ENCODE data around the gene IMPA2. TPM values are rescaled to one million over a fixed set of nuclear protein-coding genes. Genes with fewer than 3 reads are reported as not detected.

IMPA2 gene
- total RNA-seq, 2 experiments from 2014 or later = 1.7 to 2.5 TPM

DNA sequence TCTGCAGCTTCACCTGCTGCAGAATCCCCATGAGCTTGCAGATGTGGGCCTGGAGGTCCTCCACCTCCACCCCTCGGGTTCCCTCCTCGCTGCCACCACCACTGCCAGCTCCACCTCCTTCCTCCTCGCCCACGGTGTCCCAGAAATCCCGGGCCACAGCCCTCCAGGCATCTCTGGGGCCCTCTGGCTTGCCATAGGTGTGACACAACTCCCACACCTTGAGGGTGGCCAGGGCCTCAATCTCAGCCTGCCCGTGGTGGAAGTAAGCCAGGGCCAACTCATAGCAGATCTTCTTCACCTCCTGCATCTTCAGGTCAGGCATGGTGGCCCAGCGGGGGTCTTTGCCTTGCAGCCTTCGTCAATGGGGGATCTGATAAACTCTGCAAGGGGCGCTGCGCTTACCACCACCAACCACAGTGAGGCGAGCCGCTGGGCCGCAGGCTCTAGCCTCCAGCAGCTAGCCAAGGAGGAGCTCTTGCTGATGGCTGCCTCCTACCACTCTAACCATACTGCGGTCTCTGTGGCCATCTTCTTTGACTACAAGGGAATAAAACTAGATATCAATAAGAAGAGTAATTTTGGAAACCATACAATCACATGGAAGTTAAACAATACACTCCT lies 76.2 kb downstream of the IMPA2 start:
- Histone ChIP-seq H3K4me3 (ENCODE audit: low read length) (no peak overlapping the region), H3K27ac (ENCODE audit: low read depth in 1 of 2, low read length in 2 of 2) (no peak overlapping the region), H3K27me3 (ENCODE audit: control insufficient read depth in 1 of 2, insufficient read depth in 2 of 2, low read length in 2 of 2) (no peaks in the 10 kb centered on the region), H3K9me3 (ENCODE audit: control insufficient read depth in 1 of 2, insufficient read depth in 1 of 2, low read length in 2 of 2) (no peaks in the 10 kb centered on the region), H3K4me1 (ENCODE audit: insufficient read depth, low read length) (no peaks in the 10 kb centered on the region), H3K36me3 (ENCODE audit: insufficient read depth, low read length) (no peaks in the 10 kb centered on the region)
- no peak for DNase-seq
- ChIA-PET POLR2A (no interaction called here), CTCF (interaction anchor here (1.0 kb wide), 1 partner anchor 37 kb away, joined by 3 read pairs; no protein-coding TSS in a partner anchor)
- Mint-ChIP-seq H3K27ac (no peak overlapping the region), H3K36me3 (ENCODE audit: low read depth) (no peaks in the 10 kb centered on the region), H3K4me3 (no peak overlapping the region), H3K4me1 (ENCODE audit: low read depth) (no peaks in the 10 kb centered on the region), H3K9me3 (no peaks in the 10 kb centered on the region), H3K27me3 (no peaks in the 10 kb centered on the region)
- TF ChIP-seq, protein P1, sequence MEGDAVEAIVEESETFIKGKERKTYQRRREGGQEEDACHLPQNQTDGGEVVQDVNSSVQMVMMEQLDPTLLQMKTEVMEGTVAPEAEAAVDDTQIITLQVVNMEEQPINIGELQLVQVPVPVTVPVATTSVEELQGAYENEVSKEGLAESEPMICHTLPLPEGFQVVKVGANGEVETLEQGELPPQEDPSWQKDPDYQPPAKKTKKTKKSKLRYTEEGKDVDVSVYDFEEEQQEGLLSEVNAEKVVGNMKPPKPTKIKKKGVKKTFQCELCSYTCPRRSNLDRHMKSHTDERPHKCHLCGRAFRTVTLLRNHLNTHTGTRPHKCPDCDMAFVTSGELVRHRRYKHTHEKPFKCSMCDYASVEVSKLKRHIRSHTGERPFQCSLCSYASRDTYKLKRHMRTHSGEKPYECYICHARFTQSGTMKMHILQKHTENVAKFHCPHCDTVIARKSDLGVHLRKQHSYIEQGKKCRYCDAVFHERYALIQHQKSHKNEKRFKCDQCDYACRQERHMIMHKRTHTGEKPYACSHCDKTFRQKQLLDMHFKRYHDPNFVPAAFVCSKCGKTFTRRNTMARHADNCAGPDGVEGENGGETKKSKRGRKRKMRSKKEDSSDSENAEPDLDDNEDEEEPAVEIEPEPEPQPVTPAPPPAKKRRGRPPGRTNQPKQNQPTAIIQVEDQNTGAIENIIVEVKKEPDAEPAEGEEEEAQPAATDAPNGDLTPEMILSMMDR (IDR thresholded peaks at IDR 0.05) = no peak
- no peak for ATAC-seq (ENCODE audit: poor library complexity)
- intact Hi-C loops (cut with DNase I, micrococcal nuclease) = no loop called here

DNA sequence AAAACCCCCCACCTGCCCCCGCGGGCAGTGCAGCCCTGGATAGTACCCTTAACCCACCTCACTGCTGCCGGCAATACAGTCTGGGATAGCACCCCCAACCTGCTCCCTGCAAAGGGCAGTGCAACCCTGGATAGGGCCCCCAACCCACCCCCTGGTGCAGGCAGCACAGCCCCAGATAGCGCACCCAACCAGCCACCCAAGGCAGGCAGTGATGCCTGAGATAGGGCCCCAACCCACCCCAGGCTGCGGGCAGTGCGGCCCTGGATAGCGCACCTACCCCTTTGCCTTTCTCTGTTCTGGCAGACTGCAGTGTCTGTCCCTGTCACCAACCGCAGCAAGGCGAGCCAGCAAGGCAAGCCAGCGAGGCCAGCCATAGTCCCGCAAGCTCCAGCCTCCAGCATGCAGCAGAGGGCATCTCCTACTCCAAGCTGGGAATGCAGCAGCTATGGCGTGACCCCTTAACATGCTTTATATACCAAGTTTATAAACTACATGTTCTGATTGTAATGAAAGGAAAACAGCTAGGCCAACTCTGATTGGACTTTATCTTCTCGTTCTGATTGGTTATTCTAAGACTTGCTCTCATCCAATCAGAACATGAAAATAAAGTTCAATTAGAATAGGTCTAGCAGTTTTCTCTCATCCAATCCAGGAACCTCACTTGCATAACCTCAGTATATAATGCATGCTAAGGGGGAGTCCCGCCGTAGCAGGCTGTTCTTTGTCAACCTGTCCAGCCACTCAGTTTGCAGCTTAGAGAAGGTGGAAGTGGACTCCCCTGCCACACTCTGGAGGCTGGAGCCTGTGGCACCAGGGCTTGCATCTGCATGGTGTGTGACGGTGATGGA lies 78.3 kb downstream of the IMPA2 start:
- no peak overlapping the region for H3K4me3 Mint-ChIP-seq

DNA sequence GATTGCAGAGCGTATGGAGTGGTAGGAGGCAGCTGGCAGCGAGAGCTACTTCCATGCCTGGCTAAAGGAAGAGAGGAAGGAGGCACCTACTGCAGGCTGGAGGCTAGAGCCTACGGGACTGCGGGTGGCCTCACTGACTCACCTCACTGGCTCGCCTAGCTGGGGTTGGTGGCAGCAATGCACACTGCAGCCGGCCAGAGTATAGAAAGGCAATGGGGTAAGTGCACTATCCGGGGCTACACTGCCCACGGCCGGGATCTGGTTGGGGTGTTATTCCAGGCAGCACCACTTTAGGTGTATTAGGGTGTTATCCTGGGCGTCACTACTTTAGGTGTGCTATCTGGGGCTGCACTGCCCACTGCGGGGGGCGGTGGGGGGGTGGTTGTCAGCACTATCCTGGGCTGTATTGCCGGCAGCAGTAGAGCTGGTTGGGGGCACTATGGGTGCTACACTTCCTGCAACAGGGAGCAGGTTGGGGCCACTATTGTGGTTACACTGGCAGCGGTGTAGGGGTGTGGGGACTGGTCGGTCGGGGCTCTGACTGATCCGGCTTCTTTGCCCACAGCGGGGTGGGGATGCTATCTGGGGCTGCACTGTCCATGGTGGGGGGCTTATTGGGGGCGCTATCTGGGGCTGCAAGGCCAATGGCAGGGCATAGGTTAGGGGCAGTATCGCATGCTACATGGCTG lies 79.0 kb downstream of the IMPA2 start:
- Histone ChIP-seq H3K36me3 (ENCODE audit: insufficient read depth, low read length) (no peaks in the 10 kb centered on the region), H3K4me3 (ENCODE audit: low read length) (no peak overlapping the region), H3K4me1 (ENCODE audit: insufficient read depth, low read length) (no peaks in the 10 kb centered on the region), H3K27ac (ENCODE audit: low read depth in 1 of 2, low read length in 2 of 2) (no peak overlapping the region), H3K27me3 (ENCODE audit: control insufficient read depth in 1 of 2, insufficient read depth in 2 of 2, low read length in 2 of 2) (peaks cover 0 to 3% of the 10 kb centered on the region in 2 experiments), H3K9me3 (ENCODE audit: control insufficient read depth in 1 of 2, insufficient read depth in 1 of 2, low read length in 2 of 2) (no peaks in the 10 kb centered on the region)
- intact Hi-C loops (cut with DNase I, micrococcal nuclease) = no loop called here
- Mint-ChIP-seq H3K36me3 (ENCODE audit: low read depth) (no peaks in the 10 kb centered on the region), H3K27me3 (peaks cover 4% of the 10 kb centered on the region), H3K9me3 (no peaks in the 10 kb centered on the region), H3K27ac (no peak overlapping the region), H3K4me3 (no peak overlapping the region), H3K4me1 (ENCODE audit: low read depth) (no peaks in the 10 kb centered on the region)
- POLR2A ChIA-PET = no interaction called here
- TF ChIP-seq, protein P1 (IDR thresholded peaks at IDR 0.05) = no peak
- CTCF ChIA-PET = no interaction called here
- no peak for ATAC-seq (ENCODE audit: poor library complexity)
- no peak for DNase-seq

More for the DNA sequence above, 78.3 kb downstream of the IMPA2 start:
- H3K9me3 Mint-ChIP-seq = no peaks in the 10 kb centered on the region
- DNase-seq = no peak
- H3K4me1 Mint-ChIP-seq (ENCODE audit: low read depth) = no peaks in the 10 kb centered on the region
- Histone ChIP-seq H3K27ac (ENCODE audit: low read depth in 1 of 2, low read length in 2 of 2) (no peak overlapping the region), H3K27me3 (ENCODE audit: control insufficient read depth in 1 of 2, insufficient read depth in 2 of 2, low read length in 2 of 2) (peaks cover 0 to 3% of the 10 kb centered on the region in 2 experiments), H3K4me3 (ENCODE audit: low read length) (no peak overlapping the region), H3K4me1 (ENCODE audit: insufficient read depth, low read length) (no peaks in the 10 kb centered on the region), H3K36me3 (ENCODE audit: insufficient read depth, low read length) (no peaks in the 10 kb centered on the region), H3K9me3 (ENCODE audit: control insufficient read depth in 1 of 2, insufficient read depth in 1 of 2, low read length in 2 of 2) (no peaks in the 10 kb centered on the region)
- POLR2A ChIA-PET = no interaction called here
- intact Hi-C loops (cut with DNase I, micrococcal nuclease) = no loop called here
- peaks cover 3% of the 10 kb centered on the region for H3K27me3 Mint-ChIP-seq
- TF ChIP-seq, protein P1 (IDR thresholded peaks at IDR 0.05) = no peak
- CTCF ChIA-PET = no interaction called here
- H3K36me3 Mint-ChIP-seq (ENCODE audit: low read depth) = no peaks in the 10 kb centered on the region
- no peak for ATAC-seq (ENCODE audit: poor library complexity)
- no peak overlapping the region for H3K27ac Mint-ChIP-seq
